Measurements from ENCODE around the gene OR8A1.
"Not testable (repeated sequence)": the region's sequence is repeated elsewhere in the genome, so short reads cannot be mapped to it uniquely, and the experiment has no call there.

OR8A1 gene

GRCh38 chr11:124578761-124579160, 9.0 kb downstream of the OR8A1 start:
- no peak overlapping the region for H3K9ac ChIP-seq (ENCODE audit: low read depth, low read length)
- H3K36me3 ChIP-seq (ENCODE audit: insufficient read depth, low read length) = no peaks in the 10 kb centered on the region
- H3K9me3 ChIP-seq (ENCODE audit: control insufficient read depth, insufficient read depth, low read length) = no peaks in the 10 kb centered on the region
- H3K4me1 ChIP-seq (ENCODE audit: insufficient read depth, low read length) = no peaks in the 10 kb centered on the region; the same call in 1 of the 2 replicates

DNA sequence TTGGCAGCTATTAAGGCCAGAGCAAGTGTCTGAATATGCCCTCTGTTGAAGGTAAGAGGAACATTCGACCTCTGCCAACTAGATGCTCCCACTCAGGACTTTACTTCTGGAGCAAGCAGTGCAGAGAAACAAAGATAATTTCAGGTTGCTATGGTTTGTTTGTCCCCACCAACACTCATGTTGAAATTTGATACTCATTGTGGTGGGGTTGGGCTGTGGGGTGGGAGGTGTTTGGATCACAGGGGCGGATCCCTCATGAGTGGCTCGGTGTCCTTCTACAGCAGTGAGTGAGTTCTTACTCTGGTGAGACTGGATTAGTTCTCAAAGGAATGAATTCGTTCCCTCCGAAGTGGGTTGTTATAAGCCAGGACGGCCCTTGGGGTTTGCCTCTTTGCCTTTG, 12.0 kb downstream of the OR8A1 start:
- Histone ChIP-seq H3K9ac (ENCODE audit: low read depth, low read length) (no peak overlapping the region), H3K4me1 (ENCODE audit: insufficient read depth, low read length) (peaks cover 8% of the 10 kb centered on the region), H3K36me3 (ENCODE audit: insufficient read depth, low read length) (no peaks in the 10 kb centered on the region), H3K9me3 (ENCODE audit: control insufficient read depth, insufficient read depth, low read length) (no peaks in the 10 kb centered on the region)

DNA sequence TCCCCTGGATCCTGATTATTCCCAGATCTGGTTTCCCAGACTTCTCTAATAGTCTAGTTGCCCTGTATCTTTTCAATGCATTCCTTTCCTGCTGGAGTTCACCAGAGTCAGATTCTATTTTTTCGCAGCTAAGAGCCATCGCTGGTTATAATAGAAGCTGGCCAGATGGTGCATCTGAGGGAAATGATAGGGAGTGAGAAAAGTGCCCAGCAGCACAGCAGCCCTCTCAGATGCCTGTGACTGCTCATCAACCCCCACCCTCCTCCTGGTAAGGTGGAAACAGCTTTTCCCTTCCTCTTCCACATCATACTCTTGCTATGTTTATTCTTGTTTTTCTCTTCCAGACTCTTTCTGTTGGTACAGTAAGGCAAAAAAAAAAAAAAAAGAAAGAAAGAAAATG, 12.8 kb downstream of the OR8A1 start:
- Histone ChIP-seq H3K4me1 (ENCODE audit: insufficient read depth, low read length) (peaks cover 8% of the 10 kb centered on the region), H3K36me3 (ENCODE audit: insufficient read depth, low read length) (no peaks in the 10 kb centered on the region), H3K9ac (ENCODE audit: low read depth, low read length) (no peak overlapping the region), H3K9me3 (ENCODE audit: control insufficient read depth, insufficient read depth, low read length) (no peaks in the 10 kb centered on the region)

- H3K9me3 ChIP-seq (ENCODE audit: control insufficient read depth, insufficient read depth, low read length) = no peaks in the 10 kb centered on the region
- H3K36me3 ChIP-seq (ENCODE audit: insufficient read depth, low read length) = no peaks in the 10 kb centered on the region
- no peak overlapping the region for H3K9ac ChIP-seq (ENCODE audit: low read depth, low read length)
- H3K4me1 ChIP-seq (ENCODE audit: insufficient read depth, low read length) = peaks cover 8% of the 10 kb centered on the region
These were observed 14.0 kb downstream of the OR8A1 start for GRCh38 chr11:124583781-124584180.

DNA sequence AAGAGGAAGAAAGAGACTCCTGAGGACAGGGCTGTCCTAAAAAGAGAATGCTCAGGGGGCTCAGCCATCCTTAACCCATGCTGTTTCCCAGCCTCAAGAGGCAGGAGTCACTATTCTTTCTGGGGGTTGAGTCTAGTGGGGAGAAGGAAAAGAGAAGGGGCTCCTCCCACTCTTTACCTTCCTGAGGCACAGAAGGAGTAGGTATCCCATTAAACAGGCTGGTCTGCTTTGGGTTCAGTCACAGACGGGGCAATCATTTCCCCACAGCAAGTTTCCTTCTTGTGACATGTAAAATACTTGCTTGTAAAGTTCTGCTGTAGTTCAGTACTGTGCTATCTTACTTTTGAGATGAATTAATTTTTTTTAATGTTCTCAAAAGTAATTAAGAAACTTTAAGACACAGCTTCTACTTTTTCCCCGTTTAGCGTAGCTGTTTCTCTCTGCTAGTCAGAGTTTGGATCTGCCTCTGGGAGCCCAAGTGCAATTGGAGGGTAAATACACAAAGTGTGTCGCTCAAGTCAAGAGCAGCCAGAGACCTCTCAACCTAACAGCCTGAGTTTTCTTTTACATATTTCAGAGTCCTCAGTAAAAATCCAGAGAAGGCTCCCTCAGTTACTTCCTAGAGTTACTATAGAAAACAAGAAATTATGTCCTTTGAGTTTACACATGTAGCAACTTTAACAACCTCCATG, 15.0 kb downstream of the OR8A1 start:
- no peaks in the 10 kb centered on the region for H3K36me3 ChIP-seq (ENCODE audit: insufficient read depth, low read length)
- H3K9ac ChIP-seq (ENCODE audit: low read depth, low read length) = no peak overlapping the region
- H3K9me3 ChIP-seq (ENCODE audit: control insufficient read depth, insufficient read depth, low read length) = no peaks in the 10 kb centered on the region
- H3K4me1 ChIP-seq (ENCODE audit: insufficient read depth, low read length) = peaks cover 8% of the 10 kb centered on the region

- no peak overlapping the region for H3K9ac ChIP-seq (ENCODE audit: low read depth, low read length)
- no peaks in the 10 kb centered on the region for H3K9me3 ChIP-seq (ENCODE audit: control insufficient read depth, insufficient read depth, low read length)
- H3K36me3 ChIP-seq (ENCODE audit: insufficient read depth, low read length) = no peaks in the 10 kb centered on the region
- H3K4me1 ChIP-seq (ENCODE audit: insufficient read depth, low read length) = peaks cover 8% of the 10 kb centered on the region
These were observed 16.6 kb downstream of the OR8A1 start for GRCh38 chr11:124586238-124586860.

- no peaks in the 10 kb centered on the region for H3K9me3 ChIP-seq (ENCODE audit: control insufficient read depth, insufficient read depth, low read length)
- H3K4me1 ChIP-seq (ENCODE audit: insufficient read depth, low read length) = no peaks in the 10 kb centered on the region
- H3K9ac ChIP-seq (ENCODE audit: low read depth, low read length) = no peak overlapping the region
- no peaks in the 10 kb centered on the region for H3K36me3 ChIP-seq (ENCODE audit: insufficient read depth, low read length)
These were observed 21.6 kb downstream of the OR8A1 start for GRCh38 chr11:124591430-124591829.

GRCh38 chr11:124592627-124593026, 22.8 kb downstream of the OR8A1 start:
- Histone ChIP-seq H3K9ac (ENCODE audit: low read depth, low read length) (no peak overlapping the region), H3K9me3 (ENCODE audit: control insufficient read depth, insufficient read depth, low read length) (no peaks in the 10 kb centered on the region), H3K36me3 (ENCODE audit: insufficient read depth, low read length) (no peaks in the 10 kb centered on the region), H3K4me1 (ENCODE audit: insufficient read depth, low read length) (no peaks in the 10 kb centered on the region)

GRCh38 chr11:124595302-124595701, 25.5 kb downstream of the OR8A1 start:
- Histone ChIP-seq H3K9me3 (ENCODE audit: control insufficient read depth, insufficient read depth, low read length) (no peaks in the 10 kb centered on the region), H3K9ac (ENCODE audit: low read depth, low read length) (no peak overlapping the region), H3K4me1 (ENCODE audit: insufficient read depth, low read length) (no peaks in the 10 kb centered on the region), H3K36me3 (ENCODE audit: insufficient read depth, low read length) (no peaks in the 10 kb centered on the region)

- Histone ChIP-seq H3K9ac (ENCODE audit: low read depth, low read length) (no peak overlapping the region), H3K9me3 (ENCODE audit: control insufficient read depth, insufficient read depth, low read length) (no peaks in the 10 kb centered on the region), H3K36me3 (ENCODE audit: insufficient read depth, low read length) (no peaks in the 10 kb centered on the region), H3K4me1 (ENCODE audit: insufficient read depth, low read length) (peaks cover 10% of the 10 kb centered on the region; the same call in 1 of the 2 replicates)
These were observed 27.8 kb downstream of the OR8A1 start for GRCh38 chr11:124597626-124598025.

DNA sequence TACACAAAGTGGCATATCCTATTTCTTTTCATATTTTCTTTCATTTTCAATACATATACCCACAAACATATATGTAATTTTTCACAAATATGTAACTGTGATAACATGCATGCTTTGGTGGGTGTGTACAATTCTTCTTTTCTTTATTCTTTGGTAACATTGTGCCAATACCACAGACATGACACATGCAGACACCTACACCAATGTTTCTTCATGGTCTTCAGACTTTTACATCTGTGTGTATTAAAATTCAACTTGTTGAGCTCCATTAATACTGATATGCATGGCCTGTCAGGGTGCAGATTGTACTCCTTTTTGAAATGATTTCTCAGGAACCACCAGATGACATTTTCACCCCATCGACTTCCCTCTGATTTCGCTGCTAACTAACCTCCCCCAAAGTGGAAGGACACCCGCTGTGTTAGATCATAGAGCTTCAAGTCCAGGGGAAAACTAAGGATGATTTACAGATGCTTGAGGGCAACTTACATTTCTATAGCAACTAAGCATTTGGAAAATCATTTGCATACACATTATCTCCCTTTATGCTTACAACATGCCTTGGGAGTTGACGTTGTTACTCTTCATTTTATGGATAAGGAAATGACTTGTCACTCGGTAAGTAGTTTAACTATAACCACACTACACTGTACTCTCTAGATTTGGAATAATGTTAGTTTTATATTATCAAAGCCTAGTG, 31.0 kb downstream of the OR8A1 start:
- H3K36me3 ChIP-seq (ENCODE audit: insufficient read depth, low read length) = no peaks in the 10 kb centered on the region
- H3K4me1 ChIP-seq (ENCODE audit: insufficient read depth, low read length) = peaks cover 10% of the 10 kb centered on the region; the same call in 1 of the 2 replicates
- no peaks in the 10 kb centered on the region for H3K9me3 ChIP-seq (ENCODE audit: control insufficient read depth, insufficient read depth, low read length)
- H3K9ac ChIP-seq (ENCODE audit: low read depth, low read length) = no peak overlapping the region

DNA sequence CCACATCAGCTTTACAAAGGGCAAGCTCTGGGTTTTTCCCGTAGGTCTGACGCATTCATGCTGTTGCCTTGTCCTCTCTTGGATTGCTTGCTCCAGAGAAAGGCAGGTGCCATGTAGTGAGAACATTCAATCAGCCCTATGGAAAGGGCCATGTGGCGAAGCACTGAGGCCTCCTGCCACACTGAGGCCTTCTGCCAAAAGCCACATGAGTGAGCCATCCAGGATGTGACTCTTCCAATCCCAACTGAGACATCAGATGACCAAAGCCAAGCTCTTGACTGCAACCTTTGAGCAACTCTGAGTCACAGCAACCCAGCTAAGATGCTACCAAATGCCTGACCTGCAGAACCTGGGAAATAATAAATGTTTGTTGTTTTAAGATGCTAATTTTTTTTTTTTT, 32.4 kb downstream of the OR8A1 start:
- Histone ChIP-seq H3K36me3 (ENCODE audit: insufficient read depth, low read length) (no peaks in the 10 kb centered on the region), H3K9ac (ENCODE audit: low read depth, low read length) (no peak overlapping the region), H3K4me1 (ENCODE audit: insufficient read depth, low read length) (peaks cover 10% of the 10 kb centered on the region; the same call in 1 of the 2 replicates), H3K9me3 (ENCODE audit: control insufficient read depth, insufficient read depth, low read length) (no peaks in the 10 kb centered on the region)

DNA sequence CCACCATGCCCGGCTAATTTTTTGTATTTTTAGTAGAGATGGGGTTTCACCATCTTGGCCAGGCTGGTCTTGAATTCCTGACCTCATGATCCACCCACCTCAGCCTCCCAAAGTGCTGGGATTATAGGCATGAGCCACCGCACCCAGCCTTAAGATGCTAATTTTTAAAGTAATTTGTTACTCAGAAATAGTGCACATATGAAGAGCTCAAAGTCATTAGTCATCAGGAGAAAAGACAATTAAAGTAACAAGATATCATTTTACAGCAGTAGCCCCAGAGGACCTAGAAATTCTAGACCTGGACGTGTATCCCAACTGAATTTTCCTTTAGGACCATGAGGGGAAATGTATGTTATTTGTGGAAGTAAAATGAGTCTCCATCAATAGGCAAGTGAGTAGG, 32.9 kb downstream of the OR8A1 start:
- H3K9me3 ChIP-seq (ENCODE audit: control insufficient read depth, insufficient read depth, low read length); H3K4me1 ChIP-seq (ENCODE audit: insufficient read depth, low read length); H3K36me3 ChIP-seq (ENCODE audit: insufficient read depth, low read length); H3K9ac ChIP-seq (ENCODE audit: low read depth, low read length): not testable (repeated sequence)

DNA sequence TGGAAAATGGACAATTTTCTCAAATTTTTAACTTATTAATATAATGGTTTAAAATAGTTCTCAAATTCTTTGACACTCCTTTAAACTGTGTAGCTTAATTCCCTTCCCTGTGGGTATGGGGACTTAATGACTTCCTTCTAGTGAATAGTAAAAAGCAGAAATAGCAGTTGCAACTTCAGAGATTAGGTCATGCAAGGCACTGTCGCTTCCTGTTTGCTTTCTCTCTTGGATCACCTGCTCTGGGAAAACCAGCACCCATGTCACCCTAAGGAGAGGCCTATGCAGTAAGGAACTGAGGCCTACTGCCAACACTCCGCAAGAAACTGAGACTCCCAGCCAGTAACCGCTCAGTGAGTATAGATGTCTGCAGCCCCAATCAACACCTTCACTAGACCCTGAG, 35.9 kb downstream of the OR8A1 start:
- Histone ChIP-seq H3K36me3 (ENCODE audit: insufficient read depth, low read length) (no peaks in the 10 kb centered on the region), H3K4me1 (ENCODE audit: insufficient read depth, low read length) (peaks cover 8% of the 10 kb centered on the region; the same call in 1 of the 2 replicates), H3K9ac (ENCODE audit: low read depth, low read length) (no peak overlapping the region), H3K9me3 (ENCODE audit: control insufficient read depth, insufficient read depth, low read length) (no peaks in the 10 kb centered on the region)

GRCh38 chr11:124608147-124608546, 38.4 kb downstream of the OR8A1 start:
- Histone ChIP-seq H3K9me3 (ENCODE audit: control insufficient read depth, insufficient read depth, low read length) (no peaks in the 10 kb centered on the region), H3K36me3 (ENCODE audit: insufficient read depth, low read length) (no peaks in the 10 kb centered on the region), H3K4me1 (ENCODE audit: insufficient read depth, low read length) (no peaks in the 10 kb centered on the region), H3K9ac (ENCODE audit: low read depth, low read length) (no peak overlapping the region)
